Measurements from ENCODE around the gene OR3A2. TPM values are rescaled to one million over a fixed set of nuclear protein-coding genes. Genes with fewer than 3 reads are reported as not detected.
"Not testable (repeated sequence)": the region's sequence is repeated elsewhere in the genome, so short reads cannot be mapped to it uniquely, and the experiment has no call there.

The OR3A2 gene
- total and polyA plus RNA-seq, 10 of the 15 experiments (the other 5 are each of a cell fraction or from before 2014, with no cell fraction given), result not detected

DNA sequence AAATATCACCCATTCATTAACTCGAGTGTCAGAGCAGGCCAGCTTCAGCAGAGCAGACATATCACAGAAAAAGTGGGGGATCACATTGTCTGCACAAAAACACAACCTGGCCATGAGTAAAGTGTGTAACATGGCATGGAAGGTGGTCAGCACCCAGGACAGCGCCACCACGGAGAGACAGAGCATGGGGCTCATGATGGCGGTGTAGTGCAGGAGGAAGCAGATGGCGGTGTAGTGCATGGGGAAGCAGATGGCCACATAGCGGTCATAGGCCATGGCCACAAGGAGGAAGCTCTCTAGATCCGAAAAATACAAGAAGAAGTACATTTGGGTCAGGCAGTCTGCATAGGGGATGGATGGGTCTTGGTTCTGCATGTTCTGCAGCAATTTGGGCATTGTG lies 47.1 kb upstream of the OR3A2 start:
- POLR2A ChIA-PET; DNase-seq (ENCODE audit: low read depth, low spot score); CTCF ChIA-PET; H2AFZ ChIP-seq (ENCODE audit: control insufficient read depth, low read depth, low read length); H3K27me3 ChIP-seq (replicated peaks in 1 of 2; ENCODE audit: control insufficient read depth in 2 of 2, insufficient read depth in 2 of 2, low read length in 1 of 2); RAD21 ChIA-PET (ENCODE audit: unreplicated experiment); intact Hi-C loops (cut with micrococcal nuclease; ENCODE audit: unreplicated experiment); SMC1A ChIA-PET (ENCODE audit: uncharacterized antibody, unreplicated experiment); H3K4me3 ChIP-seq; H3K27ac ChIP-seq (ENCODE audit: control insufficient read depth, insufficient read depth); H3K9me3 ChIP-seq (replicated peaks; ENCODE audit: control insufficient read depth, insufficient read depth, low read length); H4K20me1 ChIP-seq (ENCODE audit: control insufficient read depth, insufficient read depth); BruUV-seq (replicated peaks); H3K36me3 ChIP-seq (ENCODE audit: control insufficient read depth in 2 of 2, insufficient read depth in 2 of 2, low read length in 1 of 2); H3K4me2 ChIP-seq (ENCODE audit: control insufficient read depth, insufficient read depth); H3K79me2 ChIP-seq (ENCODE audit: control insufficient read depth, insufficient read depth, low read length); in situ Hi-C loops (cut with MboI); H3K4me1 ChIP-seq (ENCODE audit: control insufficient read depth, insufficient read depth, low read length); H3K9ac ChIP-seq (ENCODE audit: control insufficient read depth, insufficient read depth, low read length): not testable (repeated sequence)
- 20% methylated on average over 7 of the region's 7 CpGs for WGBS (ENCODE audit: insufficient coverage, insufficient replicate concordance, low lambda C conversion rate, missing lambda C conversion rate)
- peak; percentile 74 for TF ChIP-seq REST (IDR thresholded peaks at IDR 0.05; ENCODE audit: low read depth, low read length)
- peak; percentile 59 for ATAC-seq
- FAIRE-seq, result peak; percentile 13

GRCh38 chr17:3418222-3418621 lies 32.1 kb upstream of the OR3A2 start:
- Histone ChIP-seq H3K4me2 (ENCODE audit: control insufficient read depth, insufficient read depth) (no peak overlapping the region), H3K4me1 (ENCODE audit: control insufficient read depth, insufficient read depth, low read length) (no peaks in the 10 kb centered on the region), H3K27me3 (replicated peaks in 1 of 2; ENCODE audit: control insufficient read depth in 2 of 2, insufficient read depth in 2 of 2, low read length in 1 of 2) (no peaks in the 10 kb centered on the region), H3K27ac (ENCODE audit: control insufficient read depth, insufficient read depth) (no peak overlapping the region), H4K20me1 (ENCODE audit: control insufficient read depth, insufficient read depth) (no peaks in the 10 kb centered on the region; the same call in 1 of the 2 replicates), H3K9me3 (replicated peaks; ENCODE audit: control insufficient read depth, insufficient read depth, low read length) (no peaks in the 10 kb centered on the region), H3K4me3 (no peak overlapping the region), H2AFZ (ENCODE audit: control insufficient read depth, low read depth, low read length) (no peak overlapping the region), H3K36me3 (ENCODE audit: control insufficient read depth in 2 of 2, insufficient read depth in 2 of 2, low read length in 1 of 2) (no peaks in the 10 kb centered on the region), H3K9ac (ENCODE audit: control insufficient read depth, insufficient read depth, low read length) (no peak overlapping the region), H3K79me2 (ENCODE audit: control insufficient read depth, insufficient read depth, low read length) (no peaks in the 10 kb centered on the region)
- in situ Hi-C loops (cut with MboI) (no loop called here), intact Hi-C loops (cut with micrococcal nuclease; ENCODE audit: unreplicated experiment) (no loop called here)
- POLR2A ChIA-PET, result no interaction called here
- RAD21 ChIA-PET (ENCODE audit: unreplicated experiment), result no interaction called here
- BruUV-seq (replicated peaks), result no TSS peak
- FAIRE-seq, result no peak
- SMC1A ChIA-PET (ENCODE audit: uncharacterized antibody, unreplicated experiment), result no interaction called here
- ATAC-seq, result no peak
- CTCF ChIA-PET, result no interaction called here
- no peak for DNase-seq (ENCODE audit: low read depth, low spot score)
- 8% methylated on average over 2 of the region's 2 CpGs for WGBS (ENCODE audit: insufficient coverage, insufficient replicate concordance, low lambda C conversion rate, missing lambda C conversion rate)
- no peak for TF ChIP-seq SMARCA5 (IDR thresholded peaks at IDR 0.05)
- TF ChIP-seq, protein P1, sequence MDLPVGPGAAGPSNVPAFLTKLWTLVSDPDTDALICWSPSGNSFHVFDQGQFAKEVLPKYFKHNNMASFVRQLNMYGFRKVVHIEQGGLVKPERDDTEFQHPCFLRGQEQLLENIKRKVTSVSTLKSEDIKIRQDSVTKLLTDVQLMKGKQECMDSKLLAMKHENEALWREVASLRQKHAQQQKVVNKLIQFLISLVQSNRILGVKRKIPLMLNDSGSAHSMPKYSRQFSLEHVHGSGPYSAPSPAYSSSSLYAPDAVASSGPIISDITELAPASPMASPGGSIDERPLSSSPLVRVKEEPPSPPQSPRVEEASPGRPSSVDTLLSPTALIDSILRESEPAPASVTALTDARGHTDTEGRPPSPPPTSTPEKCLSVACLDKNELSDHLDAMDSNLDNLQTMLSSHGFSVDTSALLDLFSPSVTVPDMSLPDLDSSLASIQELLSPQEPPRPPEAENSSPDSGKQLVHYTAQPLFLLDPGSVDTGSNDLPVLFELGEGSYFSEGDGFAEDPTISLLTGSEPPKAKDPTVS (IDR thresholded peaks at IDR 0.05; ENCODE audit: low read depth, low read length), result no peak
- TF ChIP-seq NFYB (IDR thresholded peaks at IDR 0.05; ENCODE audit: insufficient read depth, low read depth, low read length), result no peak
- TF ChIP-seq GABPA (IDR thresholded peaks at IDR 0.05; ENCODE audit: low read depth), result no peak
- no peak for TF ChIP-seq MEF2A (IDR thresholded peaks at IDR 0.05; ENCODE audit: insufficient read depth, low read depth, low read length)
- TF ChIP-seq, protein P2, sequence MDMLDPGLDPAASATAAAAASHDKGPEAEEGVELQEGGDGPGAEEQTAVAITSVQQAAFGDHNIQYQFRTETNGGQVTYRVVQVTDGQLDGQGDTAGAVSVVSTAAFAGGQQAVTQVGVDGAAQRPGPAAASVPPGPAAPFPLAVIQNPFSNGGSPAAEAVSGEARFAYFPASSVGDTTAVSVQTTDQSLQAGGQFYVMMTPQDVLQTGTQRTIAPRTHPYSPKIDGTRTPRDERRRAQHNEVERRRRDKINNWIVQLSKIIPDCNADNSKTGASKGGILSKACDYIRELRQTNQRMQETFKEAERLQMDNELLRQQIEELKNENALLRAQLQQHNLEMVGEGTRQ (IDR thresholded peaks at IDR 0.05; ENCODE audit: borderline replicate concordance, low read depth, low read length), result no peak
- no peak for TF ChIP-seq FOXK2 (IDR thresholded peaks at IDR 0.05)
- TF ChIP-seq ETV6 (conservative IDR thresholded peaks at IDR 0.05 in 1 of 2, IDR thresholded peaks at IDR 0.05 in 1 of 2; ENCODE audit: borderline replicate concordance in 1 of 2, low read depth in 1 of 2), result no peak
- TF ChIP-seq MTA3 (IDR thresholded peaks at IDR 0.05; ENCODE audit: borderline replicate concordance, low read length), result no peak
- no peak for TF ChIP-seq STAT3 (IDR thresholded peaks at IDR 0.05; ENCODE audit: low read depth, low read length)
